K562 (cell line): Measurements from ENCODE around the gene SLBP. TPM values are rescaled to one million over a fixed set of nuclear protein-coding genes. Genes with fewer than 3 reads are reported as not detected.

ENCODE experiments used
- GABPB2 ChIP-seq: fragments of 250-450 bp; sonication (Bioruptor Pico); conservative IDR thresholded peaks from 2 replicates; pipeline ENCODE4 v1.5.1; 2021; ENCODE audit warnings: mild to moderate bottlenecking
- JUNB ChIP-seq: fragments of 450-650 bp; formaldehyde crosslinking; conservative IDR thresholded peaks from 2 replicates; pipeline ENCODE4 v1.4.0; 2020; ENCODE audit warnings: mild to moderate bottlenecking
- MAFG ChIP-seq: fragments of 450-650 bp; conservative IDR thresholded peaks from 2 replicates; pipeline ENCODE4 v1.6.1; 2016; ENCODE audit warnings: missing genetic modification characterization, missing compliant biosample characterization
- MAFK ChIP-seq: IDR thresholded peaks from 2 replicates; pipeline ENCODE4 v1.6.1; 2011; ENCODE audit warnings: low read length, improper control_type of control experiment
- MAZ ChIP-seq, 2 experiments: fragments of 450-650 bp in 1 of 2; sonication (generic) in 1 of 2; formaldehyde crosslinking; IDR thresholded peaks in 1 of 2; conservative IDR thresholded peaks in 1 of 2; 2 replicates each; pipeline versions ENCODE4 v1.4.0 to v1.5.0; 2020; ENCODE audit warnings: mild to moderate bottlenecking in 1 of 2, missing genetic modification reagents in 1 of 2
- POLR2A ChIP-seq: fragments of 450-650 bp; conservative IDR thresholded peaks from 2 replicates; pipeline ENCODE4 v1.6.1; 2016
- POLR2G ChIP-seq: fragments of 200-400 bp; formaldehyde crosslinking; IDR thresholded peaks from 2 replicates; pipeline ENCODE4 v1.6.1; 2017; ENCODE audit warnings: low read depth, mild to moderate bottlenecking, antibody characterized with exemption, low read length, moderate library complexity
- REST ChIP-seq, 2 experiments: fragments of 450-650 bp; formaldehyde crosslinking in 1 of 2; IDR thresholded peaks; 2 replicates each; pipeline versions ENCODE4 v1.4.0 to v1.6.1; 2014 to 2020; ENCODE audit warnings: mild to moderate bottlenecking in 2 of 2, borderline replicate concordance in 1 of 2, low read depth in 1 of 2
- SIN3A ChIP-seq, 2 experiments: fragments of 150-350 bp in 1 of 2; IDR thresholded peaks; 2 replicates each; pipeline ENCODE4 v1.6.1; 2011 to 2016; ENCODE audit warnings: borderline replicate concordance in 2 of 2, low read depth in 2 of 2, low read length in 2 of 2, mild to moderate bottlenecking in 2 of 2, moderate library complexity in 2 of 2; ENCODE audit not compliant: control insufficient read depth in 1 of 2
- STAT6 ChIP-seq: sonication (generic); formaldehyde crosslinking; IDR thresholded peaks from 2 replicates; pipeline ENCODE4 v1.8.1; 2023; ENCODE audit warnings: mild to moderate bottlenecking, missing genetic modification reagents
- ZC3H11A ChIP-seq: IDR thresholded peaks from 2 replicates; pipeline ENCODE4 v1.6.1; 2012; ENCODE audit warnings: low read depth, low read length, improper control_type of control experiment
- ZNF239 ChIP-seq: fragments of 250-450 bp; sonication (Bioruptor Pico); IDR thresholded peaks from 2 replicates; pipeline ENCODE4 v1.4.0; 2020; ENCODE audit warnings: mild to moderate bottlenecking
- ZNF282 ChIP-seq: sonication (generic); formaldehyde crosslinking; IDR thresholded peaks from 2 replicates; pipeline ENCODE4 v1.8.1; 2023; ENCODE audit warnings: missing genetic modification reagents
- ZNF431 ChIP-seq: sonication (generic); formaldehyde crosslinking; IDR thresholded peaks from 2 replicates; pipeline ENCODE4 v1.8.0; 2022; ENCODE audit warnings: mild to moderate bottlenecking, missing genetic modification reagents
- ZNF551 ChIP-seq: fragments of 250-450 bp; sonication (Bioruptor Pico); IDR thresholded peaks from 2 replicates; pipeline ENCODE4 v1.5.0; 2021; ENCODE audit warnings: mild to moderate bottlenecking, moderate library complexity
- ZNF561 ChIP-seq: fragments of 450-650 bp; formaldehyde crosslinking; conservative IDR thresholded peaks from 2 replicates; pipeline ENCODE4 v1.4.0; 2020; ENCODE audit warnings: mild to moderate bottlenecking, moderate library complexity
- ZNF780A ChIP-seq: fragments of 250-450 bp; sonication (Bioruptor Pico); IDR thresholded peaks from 2 replicates; pipeline ENCODE4 v1.5.0; 2021; ENCODE audit warnings: mild to moderate bottlenecking
- polyA plus RNA-seq, 8 experiments: library from polyadenylated mRNA; depleted of rRNA in 4 of 8; stranded (reverse) in 5 of 8; unstranded in 3 of 8; fragments of >200 nt; fragmentation: Nextera tagmentation in 2 of 8; fragmentation: Illumina TruSeq in 1 of 8; extraction: Ambion mirVana in 2 of 8; extraction: Trizol in 1 of 8; gene quantifications; 2 replicates each; pipeline versions ENCODE4 v1.2.1 to v1.2.3, GENCODE V29; 2011 to 2014; ENCODE audit warnings: inconsistent platforms in 1 of 8, missing spikeins in 1 of 8
- total RNA-seq, 7 experiments: library from RNA; depleted of rRNA in 6 of 7; stranded (reverse); fragments of >200 nt in 6 of 7; fragmentation: Illumina TruSeq in 2 of 7; extraction: Trizol in 2 of 7; gene quantifications; 2 replicates each; pipeline versions ENCODE4 v1.2.1 to v1.2.3, GENCODE V29; 2011 to 2021; ENCODE audit warnings: low replicate concordance in 1 of 7

The SLBP gene
- total and polyA plus RNA-seq, 9 of the 15 experiments (the other 6 are each of a cell fraction or from before 2014, with no cell fraction given): 49.4 to 221 (median 162) TPM

- TF ChIP-seq ZNF239 (no peak), JUNB (CRISPR knock-in tag) (no peak), ZNF561 (no peak), ZNF780A (CRISPR knock-in tag) (no peak), MAZ (CRISPR knock-in tag; conservative IDR thresholded peaks at IDR 0.05 in 1 of 2, IDR thresholded peaks at IDR 0.05 in 1 of 2) (0 out of 4 replicates have a peak, but pooled peaks of 1 of the 2 experiments have one; percentile 41), ZC3H11A (no peak), ZNF431 (CRISPR knock-in tag) (no peak), MAFG (tag) (no peak), STAT6 (CRISPR knock-in tag) (no peak), ZNF282 (no peak), POLR2A (no peak), POLR2G (peak; percentile 35), GABPB2 (0 out of 2 replicates have a peak, but pooled peaks have one; percentile 5), SIN3A (IDR thresholded peaks at IDR 0.05; ENCODE audit: borderline replicate concordance in 2 of 2, control insufficient read depth in 1 of 2, low read depth in 2 of 2, low read length in 2 of 2) (no peak), MAFK (0 out of 2 replicates have a peak, but pooled peaks have one; percentile 16), ZNF551 (no peak), REST (IDR thresholded peaks at IDR 0.05; ENCODE audit: borderline replicate concordance) (peak; percentile 58; the same call in 1 of the 2 replicates), REST (CRISPR knock-in tag; IDR thresholded peaks at IDR 0.05; ENCODE audit: low read depth) (no peak)
Measured at GRCh38 chr4:1726146-1726934, 14.2 kb upstream of the SLBP start (continued).
